Esophagus muscularis mucosa (tissue), 4 donors: ENCODE data around the gene FADS2. TPM values are rescaled to one million over a fixed set of nuclear protein-coding genes. Genes with fewer than 3 reads are reported as not detected.

ENCODE experiments used
- DNase-seq: peaks from one replicate; pipeline ENCODE4 v3.0.0-alpha.2; 2017; ENCODE audit errors: extremely low spot score
- H3K27ac ChIP-seq, 4 donors: fragments of 200-600 bp; sonication (generic); replicated peaks in 1 of 4; 1 replicate in 3 of 4; 2 replicates in 1 of 4; pipeline ENCODE4 v1.5.1; 2016 to 2019; ENCODE audit warnings: mild to moderate bottlenecking in 1 of 4
- H3K27me3 ChIP-seq, 4 donors: fragments of 200-600 bp; sonication (generic); one replicate each; pipeline versions ENCODE4 v1.5.1 to v1.6.0; 2016 to 2019
- H3K36me3 ChIP-seq, 4 donors: fragments of 200-600 bp; sonication (generic); one replicate each; pipeline ENCODE4 v1.5.1; 2016 to 2019
- H3K4me1 ChIP-seq, 4 donors: fragments of 200-600 bp; sonication (generic); one replicate each; pipeline ENCODE4 v1.5.1; 2016 to 2019
- H3K4me3 ChIP-seq, 4 donors: fragments of 200-600 bp; sonication (generic); 1 replicate in 2 of 4; 2 replicates in 2 of 4; pipeline ENCODE4 v1.5.1; 2016 to 2019; ENCODE audit warnings: mild to moderate bottlenecking in 4 of 4, moderate library complexity in 1 of 4
- H3K9me3 ChIP-seq, 4 donors: fragments of 200-600 bp; sonication (generic); 1 replicate in 3 of 4; 2 replicates in 1 of 4; pipeline ENCODE4 v1.5.1; 2016 to 2019
- EP300 ChIP-seq: sonication (generic); formaldehyde crosslinking; IDR thresholded peaks from one replicate; pipeline ENCODE4 v1.6.1; 2017; ENCODE audit warnings: antibody characterized with exemption
- POLR2A ChIP-seq: fragments of 450-650 bp; IDR thresholded peaks from one replicate; pipeline ENCODE4 v1.6.1; 2017; ENCODE audit warnings: antibody characterized with exemption, moderate library complexity, mild to moderate bottlenecking, low read depth
- POLR2AphosphoS5 ChIP-seq, 2 donors: sonication (generic); formaldehyde crosslinking; IDR thresholded peaks; one replicate each; pipeline ENCODE4 v1.6.1; 2017; ENCODE audit warnings: antibody characterized with exemption in 2 of 2
- WGBS: methylation state at CpG from one replicate; pipeline ENCODE4 v1.1.5; 2018; 5-methylcytosine and 5-hydroxymethylcytosine counted together
- intact Hi-C: fragments of 100-400 bp; cut with DNase I; formaldehyde crosslinking; loops from one replicate; pipeline ENCODE4 v1.15.1; 2023
- total RNA-seq, 4 donors: library from RNA; depleted of rRNA; stranded (reverse); fragments of >200 nt; gene quantifications; one replicate each; pipeline versions ENCODE4 v1.1.0 to v1.2.1, GENCODE V29; 2016
- TF ChIP-seq, protein P1 (sequence below), 3 experiments: fragments of 200-600 bp in 2 of 3; fragments of 450-650 bp in 1 of 3; sonication (generic) in 2 of 3; IDR thresholded peaks; one replicate each; pipeline ENCODE4 v1.5.1; 2017 to 2019; ENCODE audit warnings: antibody characterized with exemption in 3 of 3, mild to moderate bottlenecking in 2 of 3, moderate library complexity in 1 of 3

Gene FADS2
- total RNA-seq, 4 donors from 2014 or later, result 15.9 to 32.8 (median 28.0) TPM

DNA sequence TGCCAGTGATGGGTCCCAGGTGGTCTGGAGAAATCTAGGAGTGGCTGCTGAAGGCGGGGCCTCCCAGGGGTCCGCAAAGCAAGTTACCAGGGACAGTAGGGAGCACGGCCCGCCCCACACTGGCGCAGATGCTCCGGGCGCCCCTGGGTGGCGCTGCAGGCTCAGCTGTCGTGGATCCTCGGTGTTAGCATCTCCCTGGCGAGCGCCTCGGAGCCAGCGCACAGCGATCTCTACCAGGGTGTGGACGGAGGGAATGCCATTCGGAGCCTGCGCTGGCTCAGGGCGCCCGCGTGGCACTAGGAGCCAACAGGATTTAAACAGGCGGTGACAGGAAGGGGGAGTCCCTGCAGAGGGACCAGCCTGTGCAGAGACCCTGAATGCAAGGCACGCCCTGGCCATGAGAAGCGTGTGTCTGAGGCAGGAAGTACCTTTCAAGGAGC lies 43.1 kb downstream of the FADS2 start:
- Histone ChIP-seq H3K36me3 (peaks cover 2 to 46% (median 16%) of the 10 kb centered on the region in 4 donors), H3K4me1 (peaks cover 10 to 29% (median 17%) of the 10 kb centered on the region in 4 donors), H3K27me3 (no peaks in the 10 kb centered on the region), H3K27ac (peak overlapping the region in 3 of 4 donors; percentile 2 to 52 (median 35)), H3K9me3 (no peaks in the 10 kb centered on the region), H3K4me3 (peak overlapping the region in 2 of 4 donors; percentile 25 to 27)
- intact Hi-C loops, result loop anchor here (5.0 kb wide), 1 partner anchor 74 kb away; no protein-coding TSS in a partner anchor
- peak; percentile 95 for DNase-seq
- 11% methylated on average over 10 of the region's 24 CpGs for WGBS
- TF ChIP-seq EP300, result no peak
- peak; percentile 40 to 46 for TF ChIP-seq POLR2AphosphoS5 (IDR thresholded peaks at IDR 0.05)
- TF ChIP-seq, protein P1, sequence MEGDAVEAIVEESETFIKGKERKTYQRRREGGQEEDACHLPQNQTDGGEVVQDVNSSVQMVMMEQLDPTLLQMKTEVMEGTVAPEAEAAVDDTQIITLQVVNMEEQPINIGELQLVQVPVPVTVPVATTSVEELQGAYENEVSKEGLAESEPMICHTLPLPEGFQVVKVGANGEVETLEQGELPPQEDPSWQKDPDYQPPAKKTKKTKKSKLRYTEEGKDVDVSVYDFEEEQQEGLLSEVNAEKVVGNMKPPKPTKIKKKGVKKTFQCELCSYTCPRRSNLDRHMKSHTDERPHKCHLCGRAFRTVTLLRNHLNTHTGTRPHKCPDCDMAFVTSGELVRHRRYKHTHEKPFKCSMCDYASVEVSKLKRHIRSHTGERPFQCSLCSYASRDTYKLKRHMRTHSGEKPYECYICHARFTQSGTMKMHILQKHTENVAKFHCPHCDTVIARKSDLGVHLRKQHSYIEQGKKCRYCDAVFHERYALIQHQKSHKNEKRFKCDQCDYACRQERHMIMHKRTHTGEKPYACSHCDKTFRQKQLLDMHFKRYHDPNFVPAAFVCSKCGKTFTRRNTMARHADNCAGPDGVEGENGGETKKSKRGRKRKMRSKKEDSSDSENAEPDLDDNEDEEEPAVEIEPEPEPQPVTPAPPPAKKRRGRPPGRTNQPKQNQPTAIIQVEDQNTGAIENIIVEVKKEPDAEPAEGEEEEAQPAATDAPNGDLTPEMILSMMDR (IDR thresholded peaks at IDR 0.05), result peak; percentile 87 to 96 (median 93)

DNA sequence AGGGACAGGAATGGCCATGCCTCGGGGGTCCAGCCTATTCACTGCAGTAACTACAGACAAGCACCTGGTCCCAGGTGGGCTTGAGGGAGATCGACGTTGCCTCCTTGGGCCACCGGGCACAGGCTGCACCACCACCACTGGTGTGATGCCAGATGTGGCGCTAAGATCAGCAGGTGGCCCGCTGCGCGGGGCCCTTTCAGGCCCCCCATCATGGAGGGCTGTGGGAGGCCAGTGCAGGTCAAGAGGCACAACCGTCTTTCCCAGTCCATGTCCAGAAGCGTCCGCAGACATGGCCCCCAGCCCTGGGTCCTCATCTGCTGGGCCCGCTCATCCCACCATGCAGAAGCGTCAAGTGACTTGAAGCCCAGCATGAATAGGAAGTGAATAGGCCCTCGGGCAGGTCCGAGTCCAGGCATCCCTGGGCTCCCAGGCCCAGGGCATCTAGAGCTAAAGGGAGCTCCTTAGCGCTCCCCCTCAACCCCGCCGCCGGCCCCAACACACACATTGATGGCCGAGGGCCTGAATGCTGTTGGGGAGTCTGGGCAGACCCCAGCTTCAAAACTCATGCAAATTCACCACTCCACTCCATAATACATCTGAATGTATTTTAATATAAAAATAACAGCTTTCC lies 45.0 kb downstream of the FADS2 start:
- 100% methylated on average over 5 of the region's 20 CpGs for WGBS
- intact Hi-C loops, result loop anchor here (5.0 kb wide), 1 partner anchor 76 kb away; no protein-coding TSS in a partner anchor
- Histone ChIP-seq H3K9me3 (no peaks in the 10 kb centered on the region), H3K4me1 (peaks cover 10 to 29% (median 17%) of the 10 kb centered on the region in 4 donors), H3K36me3 (peaks cover 6 to 52% (median 32%) of the 10 kb centered on the region in 4 donors), H3K27ac (no peak overlapping the region), H3K27me3 (no peaks in the 10 kb centered on the region), H3K4me3 (no peak overlapping the region)
- TF ChIP-seq EP300 (no peak), POLR2A (no peak), POLR2AphosphoS5 (IDR thresholded peaks at IDR 0.05) (no peak)
- TF ChIP-seq, protein P1 (IDR thresholded peaks at IDR 0.05), result no peak
- DNase-seq, result no peak

DNA sequence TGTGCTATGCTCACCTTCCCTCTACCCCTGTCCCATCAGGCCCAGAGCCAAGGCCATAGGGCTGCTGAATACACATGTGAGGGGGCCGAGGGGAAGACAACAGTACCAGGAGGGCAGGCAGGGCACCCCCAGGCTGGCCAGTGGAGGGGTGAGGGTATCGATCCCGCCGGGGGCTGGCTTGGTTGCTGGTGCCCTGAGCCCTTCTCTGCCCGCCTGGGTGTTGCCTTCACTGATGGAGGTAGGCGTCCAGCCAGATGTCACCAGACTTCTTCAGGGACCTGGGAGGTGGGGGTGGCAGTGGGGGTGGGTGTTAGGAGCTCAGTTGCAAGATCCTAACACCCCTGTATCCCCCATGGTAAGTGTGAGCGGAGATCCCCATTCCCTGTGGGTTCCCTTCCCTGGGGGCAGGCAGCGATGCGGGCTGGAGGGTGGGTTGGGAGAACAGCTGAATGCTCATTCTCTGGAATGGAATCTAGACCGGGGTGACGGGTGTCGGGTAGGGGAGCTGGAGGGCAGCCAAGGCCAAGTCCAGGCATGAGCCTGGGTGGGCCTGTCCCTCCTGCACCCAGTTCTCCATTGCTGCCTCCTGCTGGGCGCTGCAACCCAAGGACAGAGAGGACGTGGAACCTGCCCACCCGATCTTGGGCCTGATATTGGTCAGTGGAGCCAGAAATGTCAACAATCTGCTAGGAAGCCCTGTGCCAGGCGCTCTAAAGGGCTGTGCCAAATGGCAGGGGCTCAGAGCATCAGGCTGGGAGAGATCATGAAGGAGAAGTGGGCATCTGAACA lies 45.7 kb downstream of the FADS2 start:
- H3K9me3 ChIP-seq, result no peaks in the 10 kb centered on the region
- H3K4me3 ChIP-seq, result no peak overlapping the region
- 90% methylated on average over 14 of the region's 16 CpGs for WGBS
- no peak for DNase-seq
- peaks cover 10 to 29% (median 17%) of the 10 kb centered on the region in 4 donors for H3K4me1 ChIP-seq
- H3K27ac ChIP-seq, result no peak overlapping the region
- H3K27me3 ChIP-seq, result no peaks in the 10 kb centered on the region
- peaks cover 8 to 59% (median 40%) of the 10 kb centered on the region in 4 donors for H3K36me3 ChIP-seq
- TF ChIP-seq POLR2AphosphoS5 (IDR thresholded peaks at IDR 0.05), result no peak
- TF ChIP-seq POLR2A, result no peak
- no peak for TF ChIP-seq EP300
- TF ChIP-seq, protein P1 (IDR thresholded peaks at IDR 0.05), result no peak
- intact Hi-C loops, result loop anchor here (5.0 kb wide), 1 partner anchor 76 kb away; no protein-coding TSS in a partner anchor

DNA sequence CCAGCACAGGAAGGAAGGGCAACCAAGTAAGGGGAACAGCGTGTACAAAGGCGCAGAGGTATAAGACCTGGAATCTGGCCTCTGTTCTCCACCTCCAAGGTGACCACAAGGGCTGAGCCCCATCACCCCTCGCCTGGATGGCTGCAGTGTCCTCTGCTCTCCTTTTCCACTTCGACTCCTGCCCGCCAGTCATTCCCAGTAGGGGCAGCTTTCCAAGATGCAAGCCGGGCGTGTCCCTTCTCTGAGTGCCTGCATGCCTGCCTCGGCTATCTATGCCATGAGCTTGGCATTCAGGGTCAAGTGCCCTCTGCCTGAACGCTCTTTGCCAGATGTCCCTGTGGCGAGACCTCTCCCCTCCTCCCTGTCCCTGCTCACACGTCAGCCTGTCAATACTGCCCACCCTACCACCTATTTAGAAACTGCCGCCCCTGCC lies 46.3 kb downstream of the FADS2 start:
- H3K27me3 ChIP-seq, result no peaks in the 10 kb centered on the region
- H3K4me3 ChIP-seq, result no peak overlapping the region
- DNase-seq, result no peak
- no peaks in the 10 kb centered on the region for H3K9me3 ChIP-seq
- peaks cover 10 to 29% (median 17%) of the 10 kb centered on the region in 4 donors for H3K4me1 ChIP-seq
- 76% methylated on average over 12 of the region's 12 CpGs for WGBS
- intact Hi-C loops, result loop anchor here (5.0 kb wide), 1 partner anchor 77 kb away; no protein-coding TSS in a partner anchor
- TF ChIP-seq, protein P1 (IDR thresholded peaks at IDR 0.05), result no peak
- TF ChIP-seq POLR2AphosphoS5 (IDR thresholded peaks at IDR 0.05), result no peak
- TF ChIP-seq POLR2A, result no peak
- TF ChIP-seq EP300, result no peak
- H3K36me3 ChIP-seq, result peaks cover 8 to 65% (median 46%) of the 10 kb centered on the region in 4 donors
- no peak overlapping the region for H3K27ac ChIP-seq
